MM.1S (cell line): ENCODE results near the gene MRPS10.

Experiments
- DNase-seq: peaks from one replicate; pipeline ENCODE4 v3.0.0-alpha.2; 2015
- H2AFZ ChIP-seq: fragments of 300-600 bp; sonication (generic); 2 replicates; pipeline ENCODE4 v1.6.0; 2016; ENCODE audit warnings: antibody characterized with exemption, low read length
- H3F3A ChIP-seq: fragments of 300-600 bp; sonication (generic); 2 replicates; pipeline ENCODE4 v1.6.1; 2016; ENCODE audit warnings: mild to moderate bottlenecking, antibody characterized with exemption, low read length, moderate library complexity, mixed read lengths; ENCODE audit not compliant: insufficient read depth
- H3K27ac ChIP-seq: fragments of 300-600 bp; sonication (generic); 2 replicates; pipeline ENCODE4 v1.5.1; 2016; ENCODE audit warnings: mild to moderate bottlenecking, low read length
- H3K27me3 ChIP-seq: fragments of 300-600 bp; sonication (generic); replicated peaks from 2 replicates; pipeline ENCODE4 v1.6.0; 2016; ENCODE audit warnings: low read length; ENCODE audit not compliant: insufficient read depth
- H3K36me3 ChIP-seq: fragments of 300-600 bp; sonication (generic); replicated peaks from 2 replicates; pipeline ENCODE4 v1.6.1; 2016; ENCODE audit warnings: mild to moderate bottlenecking, low read length, mixed read lengths; ENCODE audit not compliant: insufficient read depth
- H3K4me1 ChIP-seq: fragments of 300-600 bp; sonication (generic); 2 replicates; pipeline ENCODE4 v1.6.1; 2016; ENCODE audit warnings: low read length, mixed read lengths
- H3K4me2 ChIP-seq: fragments of 300-600 bp; sonication (generic); 2 replicates; pipeline ENCODE4 v1.6.0; 2016; ENCODE audit warnings: low read depth, low read length
- H3K4me3 ChIP-seq: fragments of 300-600 bp; sonication (generic); 2 replicates; pipeline ENCODE4 v1.5.1; 2016; ENCODE audit warnings: low read length, mixed read lengths
- H3K79me2 ChIP-seq: fragments of 300-600 bp; sonication (generic); 2 replicates; pipeline ENCODE4 v1.6.1; 2016; ENCODE audit warnings: mixed run types, low read length, mixed read lengths
- H3K9ac ChIP-seq: fragments of 300-600 bp; sonication (generic); 2 replicates; pipeline ENCODE4 v1.6.1; 2016; ENCODE audit warnings: low read length, mixed read lengths
- H3K9me2 ChIP-seq: fragments of 300-600 bp; sonication (generic); replicated peaks from 2 replicates; pipeline ENCODE4 v1.6.1; 2016; ENCODE audit warnings: mild to moderate bottlenecking, low read length, mixed read lengths; ENCODE audit not compliant: insufficient read depth
- H3K9me3 ChIP-seq: fragments of 300-600 bp; sonication (generic); replicated peaks from 2 replicates; pipeline ENCODE4 v1.6.1; 2016; ENCODE audit warnings: mild to moderate bottlenecking, low read length, mixed read lengths; ENCODE audit not compliant: insufficient read depth
- H4K20me1 ChIP-seq: fragments of 300-600 bp; sonication (generic); 2 replicates; pipeline ENCODE4 v1.6.1; 2016; ENCODE audit warnings: mild to moderate bottlenecking, low read length, moderate library complexity, mixed read lengths; ENCODE audit not compliant: insufficient read depth
- CTCF ChIP-seq: fragments of 300-600 bp; sonication (generic); IDR thresholded peaks from 2 replicates; pipeline ENCODE4 v1.5.1; 2016; ENCODE audit warnings: antibody characterized with exemption, low read length, mixed read lengths
- EZH2 ChIP-seq: fragments of 300-600 bp; sonication (generic); optimal IDR thresholded peaks from 2 replicates; pipeline ENCODE3; 2017; ENCODE audit warnings: low read depth, mild to moderate bottlenecking, antibody characterized with exemption, low read length, mixed read lengths
- EZH2phosphoT487 ChIP-seq: fragments of 300-600 bp; sonication (generic); IDR thresholded peaks from 2 replicates; pipeline ENCODE4 v1.6.1; 2018; ENCODE audit warnings: antibody characterized with exemption, low read length

The MRPS10 gene

GRCh38 chr6:42184475-42184874 lies 33.2 kb downstream of the MRPS10 start:
- Histone ChIP-seq H3K9me2 (no peaks in the 10 kb centered on the region), H3K27me3 (peaks cover 12% of the 10 kb centered on the region; the same call in 1 of the 2 replicates), H3K27ac (no peak overlapping the region), H2AFZ (no peak overlapping the region), H3K4me2 (no peak overlapping the region), H3K36me3 (no peaks in the 10 kb centered on the region), H3K4me3 (no peak overlapping the region), H3K4me1 (no peaks in the 10 kb centered on the region), H4K20me1 (no peaks in the 10 kb centered on the region), H3K79me2 (no peaks in the 10 kb centered on the region), H3F3A (no peaks in the 10 kb centered on the region), H3K9ac (no peak overlapping the region), H3K9me3 (no peaks in the 10 kb centered on the region)
- TF ChIP-seq EZH2, result no peak
- TF ChIP-seq EZH2phosphoT487, result no peak
- no peak for DNase-seq

GRCh38 chr6:42182101-42182500 lies 35.6 kb downstream of the MRPS10 start:
- H2AFZ ChIP-seq, result no peak overlapping the region
- peaks cover 12% of the 10 kb centered on the region; the same call in 1 of the 2 replicates for H3K27me3 ChIP-seq
- no peaks in the 10 kb centered on the region for H3K4me1 ChIP-seq
- TF ChIP-seq EZH2, result no peak
- TF ChIP-seq EZH2phosphoT487, result no peak
- no peak for TF ChIP-seq CTCF
- H3K9me3 ChIP-seq, result no peaks in the 10 kb centered on the region
- no peaks in the 10 kb centered on the region for H3K79me2 ChIP-seq
- no peak overlapping the region for H3K4me3 ChIP-seq
- H3K9me2 ChIP-seq, result no peaks in the 10 kb centered on the region
- H3K36me3 ChIP-seq, result no peaks in the 10 kb centered on the region
- no peak overlapping the region for H3K27ac ChIP-seq
- no peak for DNase-seq
- no peaks in the 10 kb centered on the region for H4K20me1 ChIP-seq
- H3K4me2 ChIP-seq, result no peak overlapping the region
- no peak overlapping the region for H3K9ac ChIP-seq
- no peaks in the 10 kb centered on the region for H3F3A ChIP-seq

GRCh38 chr6:42179945-42180313 lies 37.7 kb downstream of the MRPS10 start:
- Histone ChIP-seq H3K27ac (no peak overlapping the region), H3K27me3 (peaks cover 7% of the 10 kb centered on the region; the same call in 1 of the 2 replicates), H4K20me1 (no peaks in the 10 kb centered on the region), H3K4me1 (no peaks in the 10 kb centered on the region), H3K4me3 (no peak overlapping the region), H2AFZ (no peak overlapping the region), H3K79me2 (no peaks in the 10 kb centered on the region), H3K9me2 (no peaks in the 10 kb centered on the region), H3K36me3 (no peaks in the 10 kb centered on the region), H3K9ac (no peak overlapping the region), H3K4me2 (no peak overlapping the region), H3K9me3 (no peaks in the 10 kb centered on the region), H3F3A (no peaks in the 10 kb centered on the region)
- DNase-seq, result no peak
- TF ChIP-seq EZH2phosphoT487 (no peak), CTCF (no peak), EZH2 (no peak)

GRCh38 chr6:42179261-42179944 lies 38.3 kb downstream of the MRPS10 start:
- Histone ChIP-seq H3K9ac (no peak overlapping the region), H3K27me3 (peaks cover 7% of the 10 kb centered on the region; the same call in 1 of the 2 replicates), H3K9me2 (no peaks in the 10 kb centered on the region), H3K79me2 (no peaks in the 10 kb centered on the region), H3K9me3 (no peaks in the 10 kb centered on the region), H3K27ac (no peak overlapping the region), H3F3A (no peaks in the 10 kb centered on the region), H3K4me3 (no peak overlapping the region), H3K36me3 (no peaks in the 10 kb centered on the region), H4K20me1 (no peaks in the 10 kb centered on the region), H3K4me1 (no peaks in the 10 kb centered on the region), H2AFZ (no peak overlapping the region), H3K4me2 (no peak overlapping the region)
- no peak for DNase-seq
- no peak for TF ChIP-seq CTCF
- no peak for TF ChIP-seq EZH2
- TF ChIP-seq EZH2phosphoT487, result no peak
